Vagina (tissue), 2 donors: ENCODE data around the gene LCT. TPM values are rescaled to one million over a fixed set of nuclear protein-coding genes. Genes with fewer than 3 reads are reported as not detected.
A peak's percentile ranks its signal among the peaks of the same experiment; 100 is the strongest.

Experiments
- DNase-seq, 2 donors: peaks; one replicate each; pipeline ENCODE4 v3.0.0-alpha.2; 2017; ENCODE audit errors: extremely low spot score in 2 of 2
- H3K27ac ChIP-seq: fragments of 200-600 bp; sonication (generic); one replicate; pipeline ENCODE4 v1.5.1; 2019
- H3K27me3 ChIP-seq: fragments of 200-600 bp; sonication (generic); one replicate; pipeline ENCODE4 v1.5.1; 2019
- H3K36me3 ChIP-seq, 2 donors: fragments of 200-600 bp; sonication (generic); one replicate each; pipeline ENCODE4 v1.5.1; 2017 to 2019
- H3K4me1 ChIP-seq: fragments of 200-600 bp; sonication (generic); one replicate; pipeline ENCODE4 v1.5.1; 2019
- H3K4me3 ChIP-seq, 2 donors: fragments of 200-600 bp; sonication (generic); 1 replicate in 1 of 2; 2 replicates in 1 of 2; pipeline ENCODE4 v1.5.1; 2016 to 2019
- H3K9me3 ChIP-seq: fragments of 200-600 bp; sonication (generic); one replicate; pipeline ENCODE4 v1.5.1; 2019
- POLR2A ChIP-seq, 2 donors: fragments of 450-650 bp; IDR thresholded peaks; one replicate each; pipeline ENCODE4 v1.6.1; 2017; ENCODE audit warnings: antibody characterized with exemption in 2 of 2, mild to moderate bottlenecking in 2 of 2, moderate library complexity in 2 of 2
- POLR2AphosphoS5 ChIP-seq, 2 donors: sonication (generic); formaldehyde crosslinking; IDR thresholded peaks; one replicate each; pipeline ENCODE4 v1.9.0; 2017; ENCODE audit warnings: antibody characterized with exemption in 2 of 2, mild to moderate bottlenecking in 2 of 2, low read depth in 1 of 2; ENCODE audit not compliant: insufficient read depth in 1 of 2
- intact Hi-C: fragments of 100-400 bp; cut with DNase I; formaldehyde crosslinking; loops from one replicate; pipeline ENCODE4 v1.15.1; 2023
- total RNA-seq: library from RNA; depleted of rRNA; stranded (reverse); fragments of >200 nt; gene quantifications from one replicate; pipeline ENCODE4 v1.2.3, GENCODE V29; 2016
- TF ChIP-seq, protein P1 (sequence below), 3 experiments: fragments of 450-650 bp in 2 of 3; fragments of 200-600 bp in 1 of 3; sonication (generic) in 1 of 3; IDR thresholded peaks; one replicate each; pipeline ENCODE4 v1.5.1; 2017 to 2019; ENCODE audit warnings: antibody characterized with exemption in 3 of 3, mild to moderate bottlenecking in 2 of 3, moderate library complexity in 2 of 3

Gene LCT
- total RNA-seq, 1 donor from 2014 or later = not detected

DNA sequence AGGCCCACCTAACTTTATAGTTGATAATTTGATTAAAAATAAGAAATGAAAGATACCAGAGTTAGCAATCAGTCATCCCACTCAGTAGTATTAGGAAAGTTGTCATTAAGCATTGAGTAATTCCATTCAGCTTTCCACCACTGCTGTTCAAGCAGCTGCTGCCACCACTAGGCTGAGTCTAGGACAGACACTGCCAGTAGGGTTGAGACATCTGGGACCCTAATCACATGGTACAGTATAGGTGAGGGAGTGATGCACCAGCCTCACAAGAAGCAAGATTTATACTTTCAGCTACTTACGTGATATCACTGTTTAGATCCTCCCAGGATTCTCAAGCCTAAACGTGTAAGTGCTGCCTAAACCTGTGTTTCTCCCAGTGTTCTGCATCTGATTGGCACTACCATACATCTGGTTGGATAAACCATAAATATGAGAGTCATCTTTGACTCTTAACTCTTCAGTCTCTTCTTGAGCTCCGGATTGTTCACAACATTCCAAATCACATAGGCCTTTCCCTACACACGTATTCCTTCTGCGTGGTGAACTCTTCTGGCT is 92.1 kb downstream of the LCT start:
- Histone ChIP-seq H3K4me1 (peaks cover 36% of the 10 kb centered on the region), H3K27me3 (no peaks in the 10 kb centered on the region), H3K9me3 (no peaks in the 10 kb centered on the region), H3K36me3 (peaks cover 0 to 24% of the 10 kb centered on the region in 2 donors), H3K4me3 (no peak overlapping the region), H3K27ac (no peak overlapping the region)
- no peak for DNase-seq
- intact Hi-C loops = loop anchor here (10.0 kb wide), 1 partner anchor 240 kb away; the partner anchor contains the start of gene DARS1
- TF ChIP-seq POLR2A (IDR thresholded peaks at IDR 0.05) (no peak), POLR2AphosphoS5 (IDR thresholded peaks at IDR 0.05; ENCODE audit: insufficient read depth in 1 of 2, low read depth in 1 of 2) (no peak)
- TF ChIP-seq, protein P1, sequence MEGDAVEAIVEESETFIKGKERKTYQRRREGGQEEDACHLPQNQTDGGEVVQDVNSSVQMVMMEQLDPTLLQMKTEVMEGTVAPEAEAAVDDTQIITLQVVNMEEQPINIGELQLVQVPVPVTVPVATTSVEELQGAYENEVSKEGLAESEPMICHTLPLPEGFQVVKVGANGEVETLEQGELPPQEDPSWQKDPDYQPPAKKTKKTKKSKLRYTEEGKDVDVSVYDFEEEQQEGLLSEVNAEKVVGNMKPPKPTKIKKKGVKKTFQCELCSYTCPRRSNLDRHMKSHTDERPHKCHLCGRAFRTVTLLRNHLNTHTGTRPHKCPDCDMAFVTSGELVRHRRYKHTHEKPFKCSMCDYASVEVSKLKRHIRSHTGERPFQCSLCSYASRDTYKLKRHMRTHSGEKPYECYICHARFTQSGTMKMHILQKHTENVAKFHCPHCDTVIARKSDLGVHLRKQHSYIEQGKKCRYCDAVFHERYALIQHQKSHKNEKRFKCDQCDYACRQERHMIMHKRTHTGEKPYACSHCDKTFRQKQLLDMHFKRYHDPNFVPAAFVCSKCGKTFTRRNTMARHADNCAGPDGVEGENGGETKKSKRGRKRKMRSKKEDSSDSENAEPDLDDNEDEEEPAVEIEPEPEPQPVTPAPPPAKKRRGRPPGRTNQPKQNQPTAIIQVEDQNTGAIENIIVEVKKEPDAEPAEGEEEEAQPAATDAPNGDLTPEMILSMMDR (IDR thresholded peaks at IDR 0.05) = no peak

DNA sequence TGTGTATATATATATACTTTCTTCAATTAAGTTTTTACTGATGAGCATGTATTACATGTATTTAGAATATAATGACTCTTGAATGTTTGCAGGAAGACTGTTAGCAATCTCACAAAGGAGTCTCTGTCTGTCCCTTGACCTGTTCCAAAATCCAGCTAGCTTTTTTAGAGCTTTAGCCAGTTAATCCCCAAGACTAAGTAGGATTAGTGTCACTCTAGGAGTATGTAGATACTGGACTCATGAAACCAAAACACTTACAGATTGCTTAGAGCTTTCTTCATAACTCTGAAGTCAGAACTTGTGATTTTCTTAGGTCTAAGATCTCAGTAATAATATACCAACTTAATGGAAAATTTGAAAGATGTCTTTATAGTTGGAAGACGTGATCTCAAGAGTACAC is 93.1 kb downstream of the LCT start:
- peaks cover 0 to 16% of the 10 kb centered on the region in 2 donors for H3K36me3 ChIP-seq
- H3K27me3 ChIP-seq = no peaks in the 10 kb centered on the region
- no peak for TF ChIP-seq POLR2AphosphoS5 (IDR thresholded peaks at IDR 0.05; ENCODE audit: insufficient read depth in 1 of 2, low read depth in 1 of 2)
- TF ChIP-seq, protein P1 (IDR thresholded peaks at IDR 0.05) = no peak
- no peak for TF ChIP-seq POLR2A (IDR thresholded peaks at IDR 0.05)
- intact Hi-C loops = loop anchor here (10.0 kb wide), 1 partner anchor 241 kb away; the partner anchor contains the start of gene DARS1
- peaks cover 36% of the 10 kb centered on the region for H3K4me1 ChIP-seq
- H3K4me3 ChIP-seq = peak overlapping the region in 1 of 2 donors; percentile 99
- no peak overlapping the region for H3K27ac ChIP-seq
- no peaks in the 10 kb centered on the region for H3K9me3 ChIP-seq
- DNase-seq = no peak

DNA sequence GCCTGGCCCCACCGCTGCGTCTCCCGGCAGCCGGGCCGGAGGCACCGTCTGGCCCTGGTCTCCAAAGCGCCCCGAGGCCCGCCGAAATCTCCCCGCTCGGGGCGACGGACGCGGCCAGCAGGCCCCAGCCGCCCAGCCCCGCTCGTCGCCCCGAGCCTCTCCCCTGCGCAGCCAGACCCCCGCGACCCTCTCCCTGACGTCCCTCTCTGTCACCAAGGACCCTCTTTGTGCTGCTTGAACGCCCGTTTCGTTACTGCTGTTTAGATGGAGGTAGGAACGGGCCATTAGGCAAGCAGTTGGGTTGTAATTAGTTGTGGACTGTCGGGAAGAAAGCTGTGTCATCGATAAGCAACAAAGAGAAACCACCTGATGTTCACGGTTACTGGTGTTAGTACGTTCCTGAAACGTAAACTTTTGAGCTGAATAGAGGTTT is 94.6 kb downstream of the LCT start:
- peaks cover 0 to 1% of the 10 kb centered on the region in 2 donors for H3K36me3 ChIP-seq
- no peaks in the 10 kb centered on the region for H3K27me3 ChIP-seq
- no peak for DNase-seq
- H3K9me3 ChIP-seq = no peaks in the 10 kb centered on the region
- H3K4me3 ChIP-seq = peak overlapping the region; percentile 71 to 99
- H3K27ac ChIP-seq = peak overlapping the region; percentile 100
- intact Hi-C loops = loop anchor here (10.0 kb wide), 1 partner anchor 242 kb away; the partner anchor contains the start of gene DARS1
- TF ChIP-seq POLR2AphosphoS5 (IDR thresholded peaks at IDR 0.05; ENCODE audit: insufficient read depth in 1 of 2, low read depth in 1 of 2) (no peak), POLR2A (IDR thresholded peaks at IDR 0.05) (no peak)
- TF ChIP-seq, protein P1 (IDR thresholded peaks at IDR 0.05) = no peak
- peaks cover 36% of the 10 kb centered on the region for H3K4me1 ChIP-seq

DNA sequence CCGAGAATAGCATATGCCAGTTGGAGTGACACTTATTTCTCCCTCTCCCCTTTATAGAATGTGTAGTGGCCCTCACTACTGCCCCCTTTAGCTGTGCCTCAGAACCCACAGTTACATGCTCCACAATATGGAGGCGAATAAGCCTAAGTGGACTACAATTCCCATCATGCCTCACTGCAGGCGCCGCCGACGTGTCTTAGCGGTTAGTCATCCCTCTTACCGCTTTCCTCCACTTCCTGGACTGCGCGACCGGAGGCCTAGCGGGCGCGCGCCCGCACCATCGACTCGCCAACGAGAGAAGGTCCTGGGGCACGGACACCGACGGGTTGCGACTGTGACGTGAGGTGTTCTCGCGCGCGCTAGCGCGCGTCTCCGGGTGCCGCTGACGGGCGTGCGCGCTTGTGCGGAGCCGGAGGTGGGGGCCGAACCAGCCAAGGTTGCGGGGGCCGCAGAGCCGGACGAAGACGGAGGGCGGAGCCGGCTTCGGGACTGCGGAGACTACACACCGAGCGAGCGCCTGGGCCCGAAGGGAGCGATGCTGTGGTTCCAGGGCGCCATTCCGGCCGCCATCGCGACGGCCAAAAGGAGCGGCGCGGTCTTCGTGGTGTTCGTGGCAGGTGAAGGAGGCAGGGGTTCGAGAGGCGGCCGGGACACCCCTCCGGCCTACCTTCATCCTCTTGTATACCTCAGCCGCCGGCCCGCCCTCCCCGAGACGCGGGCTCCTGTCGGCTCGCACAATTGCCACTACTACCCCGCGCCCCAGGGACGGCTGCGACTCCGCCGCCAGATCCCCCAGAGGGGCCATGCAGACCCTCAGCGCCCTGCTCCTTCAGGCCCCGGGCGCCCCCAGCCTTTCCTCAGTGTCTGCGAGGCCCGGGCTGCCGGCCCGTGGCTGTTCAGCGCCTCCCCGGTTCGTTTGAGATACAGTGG is 95.3 kb downstream of the LCT start, which contains the start of gene UBXN4:
Gene UBXN4, plus strand, starts transcription at position 461 of the 930 bp plus-strand sequence. Its CDS starts 75 bp downstream, at position 536.
- TF ChIP-seq, protein P1 (IDR thresholded peaks at IDR 0.05) = peak in 1 of 3 experiments; percentile 13
- peak in 1 of 2 donors; percentile 90 for TF ChIP-seq POLR2A (IDR thresholded peaks at IDR 0.05)
- peak; percentile 96 to 97 for TF ChIP-seq POLR2AphosphoS5 (IDR thresholded peaks at IDR 0.05; ENCODE audit: insufficient read depth in 1 of 2, low read depth in 1 of 2)
- no peaks in the 10 kb centered on the region for H3K36me3 ChIP-seq
- no peaks in the 10 kb centered on the region for H3K9me3 ChIP-seq
- H3K27me3 ChIP-seq = no peaks in the 10 kb centered on the region
- intact Hi-C loops = loop anchor here (10.0 kb wide), 1 partner anchor 243 kb away; the partner anchor contains the start of gene DARS1
- peaks cover 36% of the 10 kb centered on the region for H3K4me1 ChIP-seq
- peak within 1 kb of the TSS; percentile 71 to 99 for H3K4me3 ChIP-seq
- H3K27ac ChIP-seq = peak within 1 kb of the TSS; percentile 100
- peak; percentile 99 for DNase-seq
